Measurements from ENCODE around the gene HTR2C. TPM values are rescaled to one million over a fixed set of nuclear protein-coding genes. Genes with fewer than 3 reads are reported as not detected.

The HTR2C gene
- total RNA-seq, 1 experiment from 2014 or later = 1.5 TPM

DNA sequence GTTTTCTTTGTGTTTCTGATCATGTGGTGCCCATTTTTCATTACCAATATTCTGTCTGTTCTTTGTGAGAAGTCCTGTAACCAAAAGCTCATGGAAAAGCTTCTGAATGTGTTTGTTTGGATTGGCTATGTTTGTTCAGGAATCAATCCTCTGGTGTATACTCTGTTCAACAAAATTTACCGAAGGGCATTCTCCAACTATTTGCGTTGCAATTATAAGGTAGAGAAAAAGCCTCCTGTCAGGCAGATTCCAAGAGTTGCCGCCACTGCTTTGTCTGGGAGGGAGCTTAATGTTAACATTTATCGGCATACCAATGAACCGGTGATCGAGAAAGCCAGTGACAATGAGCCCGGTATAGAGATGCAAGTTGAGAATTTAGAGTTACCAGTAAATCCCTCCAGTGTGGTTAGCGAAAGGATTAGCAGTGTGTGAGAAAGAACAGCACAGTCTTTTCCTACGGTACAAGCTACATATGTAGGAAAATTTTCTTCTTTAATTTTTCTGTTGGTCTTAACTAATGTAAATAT is 323.2 kb downstream of the HTR2C start:
- whole genome bisulfite sequencing (ENCODE audit: extremely low coverage, insufficient read length, low lambda C conversion rate) = no CpG with 5 or more reads among the region's 9 CpGs
- Histone ChIP-seq H3K23ac (ENCODE audit: insufficient read length, low read depth, low read length) (no peak overlapping the region), H4K8ac (replicated peaks; ENCODE audit: insufficient read length, low read depth, low read length) (no peak overlapping the region), H3K4ac (ENCODE audit: low read depth, low read length) (no peak overlapping the region), H3K23me2 (ENCODE audit: insufficient read length, low read depth, low read length, poor library complexity, severe bottlenecking) (no peaks in the 10 kb centered on the region), H2AFZ (ENCODE audit: low read length) (peak overlapping the region; percentile 81), H4K91ac (ENCODE audit: insufficient read length, low read depth, low read length) (no peak overlapping the region), H4K20me1 (ENCODE audit: control insufficient read depth, insufficient read depth, insufficient read length) (no peaks in the 10 kb centered on the region), H2BK120ac (ENCODE audit: low read depth, low read length, poor library complexity, severe bottlenecking) (no peak overlapping the region), H2BK5ac (ENCODE audit: insufficient read length, low read length) (no peak overlapping the region), H3K79me2 (ENCODE audit: insufficient read depth, low read length) (no peaks in the 10 kb centered on the region), H3T11ph (ENCODE audit: low read length) (no peak overlapping the region), H3K4me1 (ENCODE audit: insufficient read depth, low read length) (peaks cover 6% of the 10 kb centered on the region; the same call in 1 of the 2 replicates), H2BK12ac (ENCODE audit: insufficient read length, low read depth, low read length) (no peak overlapping the region), H3K9me3 (ENCODE audit: control insufficient read depth, low read depth, low read length) (no peaks in the 10 kb centered on the region), H3K18ac (ENCODE audit: insufficient read length, low read depth, low read length) (peak overlapping the region; percentile 66), H3K56ac (ENCODE audit: insufficient read length, low read depth, low read length) (no peak overlapping the region), H2BK20ac (ENCODE audit: low read depth, low read length, poor library complexity, severe bottlenecking) (no peak overlapping the region), H2AK5ac (ENCODE audit: insufficient read length, low read length) (no peak overlapping the region), H3K27me3 (ENCODE audit: insufficient read depth, low read length) (no peaks in the 10 kb centered on the region), H3K4me2 (ENCODE audit: insufficient read depth, insufficient read length, low read length) (peak overlapping the region; percentile 61), H3K14ac (ENCODE audit: insufficient read depth, low read length) (no peak overlapping the region), H3K79me1 (ENCODE audit: insufficient read depth, low read depth, low read length, poor library complexity, severe bottlenecking) (no peaks in the 10 kb centered on the region), H2BK15ac (ENCODE audit: low read depth, low read length) (no peak overlapping the region), H3K9ac (ENCODE audit: extremely low read depth, insufficient read length, low read length) (no peak overlapping the region), H4K5ac (ENCODE audit: insufficient read length, low read depth, low read length) (no peak overlapping the region), H3K27ac (ENCODE audit: insufficient read length, low read depth, low read length) (peak overlapping the region; percentile 28)
- Mint-ChIP-seq H3K36me3 (ENCODE audit: insufficient read depth in 1 of 3, low read depth in 3 of 3) (peaks cover 0 to 15% (median 4%) of the 10 kb centered on the region in 3 experiments; a peak in 1 of 7 replicates), H3K4me3 (peak overlapping the region; percentile 36 to 51; a peak in 4 of 5 replicates), H3K9me3 (no peaks in the 10 kb centered on the region), H3K27me3 (ENCODE audit: low read depth) (no peaks in the 10 kb centered on the region; the same call in 1 of the 2 replicates), H3K4me1 (peaks cover 42 to 50% of the 10 kb centered on the region in 2 experiments), H3K27ac (peak overlapping the region; percentile 52 to 96 (median 95); a peak in 6 of 7 replicates)
- peak; percentile 59 for DNase-seq
- TF ChIP-seq, protein P1, sequence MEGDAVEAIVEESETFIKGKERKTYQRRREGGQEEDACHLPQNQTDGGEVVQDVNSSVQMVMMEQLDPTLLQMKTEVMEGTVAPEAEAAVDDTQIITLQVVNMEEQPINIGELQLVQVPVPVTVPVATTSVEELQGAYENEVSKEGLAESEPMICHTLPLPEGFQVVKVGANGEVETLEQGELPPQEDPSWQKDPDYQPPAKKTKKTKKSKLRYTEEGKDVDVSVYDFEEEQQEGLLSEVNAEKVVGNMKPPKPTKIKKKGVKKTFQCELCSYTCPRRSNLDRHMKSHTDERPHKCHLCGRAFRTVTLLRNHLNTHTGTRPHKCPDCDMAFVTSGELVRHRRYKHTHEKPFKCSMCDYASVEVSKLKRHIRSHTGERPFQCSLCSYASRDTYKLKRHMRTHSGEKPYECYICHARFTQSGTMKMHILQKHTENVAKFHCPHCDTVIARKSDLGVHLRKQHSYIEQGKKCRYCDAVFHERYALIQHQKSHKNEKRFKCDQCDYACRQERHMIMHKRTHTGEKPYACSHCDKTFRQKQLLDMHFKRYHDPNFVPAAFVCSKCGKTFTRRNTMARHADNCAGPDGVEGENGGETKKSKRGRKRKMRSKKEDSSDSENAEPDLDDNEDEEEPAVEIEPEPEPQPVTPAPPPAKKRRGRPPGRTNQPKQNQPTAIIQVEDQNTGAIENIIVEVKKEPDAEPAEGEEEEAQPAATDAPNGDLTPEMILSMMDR (conservative IDR thresholded peaks at IDR 0.05) = no peak

Measured in H9 (cell line).